LNCAP (cell line): ENCODE data around the gene COA7.

Experiments
- TF ChIP-seq, protein P1 (sequence below): fragments of 450-650 bp; IDR thresholded peaks from 2 replicates; pipeline ENCODE4 v1.5.1; 2017; ENCODE audit warnings: mild to moderate bottlenecking

Gene COA7

DNA sequence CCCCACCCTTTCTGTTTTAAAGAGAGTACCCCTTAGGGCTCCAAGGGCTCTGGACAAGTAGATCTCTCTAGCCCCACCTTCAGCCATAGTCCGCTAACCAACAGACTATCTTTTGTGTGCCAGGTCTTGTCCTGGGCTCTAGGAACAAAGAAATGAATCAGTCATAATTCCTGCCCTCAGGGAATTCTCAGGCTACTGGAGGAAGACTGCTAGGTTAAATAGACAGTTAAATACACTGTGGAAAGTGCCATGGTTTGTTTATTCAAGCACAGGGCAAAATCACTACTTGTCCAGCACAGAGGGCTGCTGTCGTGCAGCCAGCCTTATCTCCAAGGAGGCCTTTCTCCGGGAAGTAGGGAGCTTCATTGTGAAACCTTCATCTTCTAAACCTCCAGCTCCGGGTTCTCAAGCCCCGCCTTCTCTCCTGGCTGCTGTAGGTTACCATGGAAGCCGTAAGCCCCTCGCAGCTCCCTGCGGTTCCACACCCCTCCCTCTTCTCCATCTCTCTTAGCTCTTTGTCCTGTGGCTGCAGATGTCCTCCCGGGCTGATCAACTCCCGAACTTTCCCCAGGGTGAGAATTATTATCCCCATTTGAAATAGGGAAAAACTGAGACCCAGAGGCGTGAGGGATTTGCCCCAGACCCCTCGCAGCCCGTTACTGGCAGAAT, 35.4 kb downstream of the COA7 start:
- TF ChIP-seq, protein P1, sequence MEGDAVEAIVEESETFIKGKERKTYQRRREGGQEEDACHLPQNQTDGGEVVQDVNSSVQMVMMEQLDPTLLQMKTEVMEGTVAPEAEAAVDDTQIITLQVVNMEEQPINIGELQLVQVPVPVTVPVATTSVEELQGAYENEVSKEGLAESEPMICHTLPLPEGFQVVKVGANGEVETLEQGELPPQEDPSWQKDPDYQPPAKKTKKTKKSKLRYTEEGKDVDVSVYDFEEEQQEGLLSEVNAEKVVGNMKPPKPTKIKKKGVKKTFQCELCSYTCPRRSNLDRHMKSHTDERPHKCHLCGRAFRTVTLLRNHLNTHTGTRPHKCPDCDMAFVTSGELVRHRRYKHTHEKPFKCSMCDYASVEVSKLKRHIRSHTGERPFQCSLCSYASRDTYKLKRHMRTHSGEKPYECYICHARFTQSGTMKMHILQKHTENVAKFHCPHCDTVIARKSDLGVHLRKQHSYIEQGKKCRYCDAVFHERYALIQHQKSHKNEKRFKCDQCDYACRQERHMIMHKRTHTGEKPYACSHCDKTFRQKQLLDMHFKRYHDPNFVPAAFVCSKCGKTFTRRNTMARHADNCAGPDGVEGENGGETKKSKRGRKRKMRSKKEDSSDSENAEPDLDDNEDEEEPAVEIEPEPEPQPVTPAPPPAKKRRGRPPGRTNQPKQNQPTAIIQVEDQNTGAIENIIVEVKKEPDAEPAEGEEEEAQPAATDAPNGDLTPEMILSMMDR, result no peak

- TF ChIP-seq, protein P1, result no peak
These were observed 37.3 kb downstream of the COA7 start for GRCh38 chr1:52660807-52661206.

GRCh38 chr1:52659851-52660596, 38.1 kb downstream of the COA7 start:
- TF ChIP-seq, protein P1, result no peak

- TF ChIP-seq, protein P1, result no peak
These were observed 38.8 kb downstream of the COA7 start for GRCh38 chr1:52659356-52659755.

DNA sequence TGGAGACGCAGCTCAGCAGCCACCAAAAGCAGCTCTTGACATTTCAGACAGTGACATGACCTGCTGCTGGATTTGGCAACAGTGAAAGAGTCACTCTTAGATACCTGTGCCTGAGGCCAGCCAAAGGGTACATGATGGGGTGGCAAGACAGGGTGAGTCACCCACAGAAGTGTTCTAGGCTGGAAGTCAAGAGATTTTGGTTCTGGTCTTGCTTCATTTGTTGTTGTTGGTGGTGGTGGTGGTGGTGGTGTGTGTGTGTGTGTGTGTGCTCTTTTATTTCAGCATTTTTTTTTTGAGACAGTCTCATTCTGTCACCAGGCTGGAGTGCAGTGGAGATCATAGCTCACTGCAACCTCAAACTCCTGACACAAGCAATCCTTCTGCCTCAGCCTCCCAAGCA, 39.4 kb downstream of the COA7 start:
- TF ChIP-seq, protein P1, result no peak

DNA sequence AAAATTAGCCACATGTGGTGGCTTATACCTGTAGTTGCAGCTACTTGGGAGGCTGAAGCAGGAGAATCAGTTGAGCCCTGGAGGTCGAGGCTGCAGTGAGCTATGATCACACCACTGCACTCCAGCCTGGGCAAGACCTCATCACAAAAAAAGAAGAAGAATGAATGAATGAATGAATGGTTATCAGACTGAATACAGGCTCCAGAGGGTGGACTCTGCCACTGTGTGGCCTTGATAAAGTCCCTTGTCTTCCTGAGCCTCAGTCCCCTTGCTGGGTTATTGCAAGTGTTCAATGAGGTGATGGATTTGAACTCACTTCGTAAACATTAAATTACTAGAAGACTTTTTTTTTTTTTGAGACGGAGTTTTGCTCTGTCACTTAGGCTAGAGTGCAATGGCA, 40.4 kb downstream of the COA7 start:
- TF ChIP-seq, protein P1, result no peak

GRCh38 chr1:52654063-52654462, 44.1 kb downstream of the COA7 start:
- TF ChIP-seq, protein P1, result no peak
